ENCODE data around the gene PTH1R.

The PTH1R gene

DNA sequence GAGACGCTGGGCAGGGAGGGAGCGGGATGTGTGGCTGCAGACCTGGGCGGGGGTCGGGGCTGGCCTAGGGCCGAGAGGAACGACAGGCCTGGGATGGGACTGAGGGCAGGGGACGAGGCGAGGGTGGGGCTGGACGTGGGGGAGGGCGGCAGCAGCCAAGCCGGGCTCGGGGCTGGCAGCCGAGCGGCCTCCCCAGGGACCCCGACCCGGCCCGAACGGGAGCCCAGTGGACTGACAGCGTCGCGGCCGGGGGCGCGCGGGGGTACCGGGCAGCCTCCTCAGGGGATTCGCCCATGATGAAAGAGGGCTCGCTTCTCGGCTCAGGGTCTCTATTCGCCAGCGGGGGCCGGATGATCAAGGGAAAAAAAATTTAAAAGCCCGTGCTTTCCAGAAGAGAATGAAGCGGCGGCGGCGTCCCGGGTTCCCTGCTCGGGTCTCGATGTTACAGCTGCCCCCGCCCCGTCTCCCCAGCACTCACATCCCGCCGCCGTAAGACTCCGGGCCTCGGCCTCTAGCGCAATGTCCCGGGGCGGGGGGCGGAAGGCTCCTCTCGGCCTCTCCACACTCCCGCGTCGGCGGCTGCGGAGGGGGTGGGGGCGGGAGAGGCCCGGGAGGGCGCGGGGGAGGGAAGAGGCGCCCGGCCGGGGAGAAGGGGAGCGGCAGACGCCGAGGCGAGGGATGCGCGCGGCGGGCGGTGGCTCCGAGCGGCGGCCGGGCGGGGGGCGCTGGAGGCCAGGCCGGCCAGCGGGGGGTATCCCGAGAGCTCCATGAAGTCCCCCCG is 4.3 kb downstream of the PTH1R start:
- in situ Hi-C loops (cut with HindIII; ENCODE audit: low sequenced_read_pairs) = no loop called here

GRCh38 chr3:46882377-46883053 is 5.0 kb downstream of the PTH1R start:
- in situ Hi-C loops (cut with HindIII; ENCODE audit: low sequenced_read_pairs) = no loop called here

DNA sequence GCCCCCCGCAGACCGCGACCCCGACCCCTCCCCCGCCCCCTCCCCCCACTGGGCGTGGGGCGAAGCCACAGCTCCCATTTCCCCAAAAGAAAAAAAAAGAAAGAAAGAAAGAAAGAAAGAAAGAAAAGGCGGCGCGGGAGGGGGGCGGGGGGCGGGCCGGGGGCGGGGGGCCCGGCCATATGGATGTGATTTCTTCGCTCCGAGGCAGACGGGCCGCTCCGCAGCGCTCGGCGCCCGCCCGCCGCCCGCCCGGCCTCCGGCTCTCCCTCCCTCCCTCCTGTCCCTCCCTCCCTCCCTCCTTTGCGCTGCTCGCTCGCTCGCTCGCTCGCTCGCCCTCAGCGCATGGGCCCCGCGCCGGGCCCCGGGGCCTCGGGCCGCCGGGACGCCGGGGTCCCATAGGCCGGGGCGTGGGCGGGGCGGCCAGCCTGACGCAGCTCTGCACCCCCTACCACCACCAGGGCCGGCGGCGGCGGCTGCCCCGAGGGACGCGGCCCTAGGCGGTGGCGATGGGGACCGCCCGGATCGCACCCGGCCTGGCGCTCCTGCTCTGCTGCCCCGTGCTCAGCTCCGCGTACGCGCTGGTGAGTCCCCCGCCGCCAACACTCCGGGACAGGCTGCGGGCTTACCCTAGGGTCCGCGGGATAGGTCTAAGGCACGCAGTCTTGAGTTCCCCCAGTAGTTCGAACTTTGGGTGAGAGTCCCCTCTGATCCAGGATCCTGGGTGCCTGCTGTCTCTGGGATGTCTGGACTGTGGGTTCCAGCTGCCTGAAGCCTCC is 5.7 kb downstream of the PTH1R start:
- in situ Hi-C loops (cut with HindIII; ENCODE audit: low sequenced_read_pairs) = no loop called here

DNA sequence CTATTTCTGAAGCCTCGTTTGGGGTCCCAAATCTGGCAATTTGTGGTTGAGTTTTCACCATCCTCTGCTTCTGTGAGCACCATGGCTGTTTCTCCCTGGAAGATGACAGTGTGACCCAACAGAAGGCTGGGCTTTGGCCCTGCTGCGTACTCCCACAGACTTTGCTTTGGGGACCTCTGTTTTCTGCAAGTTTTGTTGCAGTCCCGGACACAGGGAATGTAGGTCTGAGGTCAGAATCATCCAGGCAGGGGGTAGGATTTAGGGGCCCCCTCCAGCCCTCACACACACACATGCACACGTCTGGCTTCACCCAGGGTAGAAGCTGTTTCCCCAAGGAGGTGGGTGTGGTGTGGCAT is 6.3 kb downstream of the PTH1R start:
- in situ Hi-C loops (cut with HindIII; ENCODE audit: low sequenced_read_pairs) = no loop called here

- in situ Hi-C loops (cut with HindIII; ENCODE audit: low sequenced_read_pairs) = no loop called here
These were observed 6.9 kb downstream of the PTH1R start for GRCh38 chr3:46884427-46884826.

DNA sequence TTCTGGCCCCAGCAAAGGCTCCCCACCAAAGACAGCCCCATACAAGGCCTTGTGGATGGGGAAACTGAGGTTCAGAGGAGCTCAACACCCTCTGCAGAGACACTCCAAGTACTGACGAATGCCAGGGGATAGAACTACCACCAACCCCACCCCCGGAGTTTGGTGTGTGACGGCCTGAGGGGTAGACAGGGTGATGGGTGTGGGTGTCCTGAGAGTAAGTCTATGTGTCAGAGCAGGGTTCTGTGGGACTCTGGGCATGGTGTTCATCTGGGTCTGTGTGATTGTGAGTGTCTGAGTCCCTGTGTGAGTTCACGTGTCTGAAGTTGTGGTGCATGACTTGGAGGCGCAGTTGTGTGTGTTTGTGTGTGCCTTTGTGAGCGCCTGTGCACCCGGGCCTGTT is 7.4 kb downstream of the PTH1R start:
- in situ Hi-C loops (cut with HindIII; ENCODE audit: low sequenced_read_pairs) = no loop called here

GRCh38 chr3:46885612-46886011 is 8.1 kb downstream of the PTH1R start:
- in situ Hi-C loops (cut with HindIII; ENCODE audit: low sequenced_read_pairs) = no loop called here

DNA sequence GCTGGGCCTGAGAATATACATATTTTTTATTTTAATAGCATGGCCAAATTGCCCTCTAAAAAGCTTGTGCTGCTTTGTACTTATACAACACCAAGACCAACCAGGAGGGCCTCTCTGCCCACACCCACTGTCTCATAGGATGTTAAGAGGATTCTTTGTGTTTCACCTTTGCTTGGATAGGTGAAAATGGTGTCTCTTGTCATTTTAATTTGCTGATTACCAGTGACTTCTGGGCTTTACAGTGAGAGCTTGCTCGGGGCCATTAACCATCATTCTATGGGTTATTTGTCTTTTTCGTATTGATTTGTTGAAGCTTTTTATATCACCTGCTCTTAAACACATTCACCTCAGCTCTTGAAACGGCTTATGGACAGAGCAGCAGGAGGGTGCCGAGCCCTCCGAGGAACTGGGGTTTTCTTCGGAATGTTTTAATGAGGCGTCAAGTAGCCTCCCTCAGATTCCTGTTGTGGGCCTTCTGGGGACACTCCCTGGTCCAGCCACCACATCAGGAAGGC is 10.5 kb downstream of the PTH1R start:
- in situ Hi-C loops (cut with HindIII; ENCODE audit: low sequenced_read_pairs) = no loop called here

DNA sequence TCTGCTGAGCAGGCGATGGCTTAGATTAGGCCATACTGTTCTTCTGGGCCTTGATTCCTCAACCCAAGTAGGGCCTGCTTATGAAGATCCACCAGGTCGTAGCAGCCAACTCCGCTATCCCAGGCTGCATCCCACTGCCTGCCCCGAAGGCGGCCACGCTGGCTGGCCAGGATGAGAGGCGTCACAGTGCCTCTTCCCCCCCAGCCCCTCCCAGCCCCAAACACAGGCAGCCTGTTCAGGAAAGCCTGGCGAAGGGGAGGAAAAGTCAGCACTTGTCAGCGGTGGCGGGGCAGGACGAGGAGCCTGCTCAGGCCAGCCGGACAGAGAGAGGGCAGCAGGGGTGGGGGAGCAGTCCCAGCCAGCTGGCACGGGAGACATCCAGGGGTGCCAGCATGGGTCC is 11.2 kb downstream of the PTH1R start:
- in situ Hi-C loops (cut with HindIII; ENCODE audit: low sequenced_read_pairs) = no loop called here

DNA sequence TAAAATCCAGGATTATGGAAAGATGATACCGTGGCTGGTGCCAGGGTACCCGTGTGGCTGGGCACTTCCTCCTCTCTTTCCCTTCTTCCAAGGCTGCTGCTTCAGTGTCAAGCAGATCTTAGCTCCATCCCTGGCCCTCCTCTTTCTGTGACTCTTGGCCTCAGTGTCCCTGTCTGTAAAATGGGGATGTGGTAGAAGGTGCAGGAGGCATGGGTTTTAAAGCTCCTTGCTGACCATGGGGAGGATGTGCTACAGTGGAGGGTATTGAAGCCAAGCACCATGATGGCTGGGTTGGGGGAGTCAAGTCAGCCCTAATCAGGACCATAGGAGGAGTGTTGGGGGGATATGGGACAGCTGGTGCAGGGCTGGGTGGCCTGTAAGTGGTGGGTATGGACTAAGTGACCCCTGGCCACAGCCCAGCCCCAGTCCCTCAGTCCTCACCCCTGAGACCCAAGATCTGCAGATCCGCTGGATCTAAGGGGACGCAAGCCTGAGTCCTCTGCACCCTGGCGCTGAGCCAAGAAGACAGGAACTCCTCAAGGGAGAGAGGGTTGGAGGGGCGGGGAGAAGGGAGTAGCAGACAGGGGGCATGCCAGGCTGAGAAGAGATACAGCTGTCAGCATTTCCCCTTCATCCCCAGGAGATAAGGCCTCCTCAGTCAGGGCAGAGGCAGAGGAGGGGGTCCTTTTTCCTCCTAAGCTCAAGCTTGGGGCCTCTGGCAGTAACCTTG is 12.0 kb downstream of the PTH1R start:
- in situ Hi-C loops (cut with HindIII; ENCODE audit: low sequenced_read_pairs) = no loop called here

DNA sequence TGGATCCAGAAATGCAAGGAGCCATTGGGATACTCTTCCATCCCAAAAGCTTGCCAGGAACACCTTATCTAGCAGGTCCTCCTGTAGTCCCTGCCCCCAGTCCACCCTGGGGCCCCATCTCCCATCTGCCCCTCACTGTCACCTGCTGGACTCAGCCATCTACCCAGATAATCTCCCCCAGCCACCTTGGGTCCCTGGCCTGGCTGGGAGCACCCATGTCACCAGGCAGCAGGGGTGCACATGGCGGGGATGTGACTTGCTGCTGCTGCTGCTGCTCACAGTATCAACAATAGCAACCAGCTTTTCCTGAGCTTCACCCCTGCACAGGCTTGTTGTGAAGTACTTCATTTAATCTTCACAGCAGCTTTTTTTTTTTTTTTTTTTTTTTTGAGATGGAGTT is 12.6 kb downstream of the PTH1R start:
- in situ Hi-C loops (cut with HindIII; ENCODE audit: low sequenced_read_pairs) = no loop called here

- in situ Hi-C loops (cut with HindIII; ENCODE audit: low sequenced_read_pairs) = no loop called here
These were observed 13.6 kb downstream of the PTH1R start for GRCh38 chr3:46891132-46891531.

GRCh38 chr3:46892285-46893145 is 15.0 kb downstream of the PTH1R start:
- in situ Hi-C loops (cut with HindIII; ENCODE audit: low sequenced_read_pairs) = no loop called here

- in situ Hi-C loops (cut with HindIII; ENCODE audit: low sequenced_read_pairs) = no loop called here
These were observed 15.7 kb downstream of the PTH1R start for GRCh38 chr3:46893146-46893748.

DNA sequence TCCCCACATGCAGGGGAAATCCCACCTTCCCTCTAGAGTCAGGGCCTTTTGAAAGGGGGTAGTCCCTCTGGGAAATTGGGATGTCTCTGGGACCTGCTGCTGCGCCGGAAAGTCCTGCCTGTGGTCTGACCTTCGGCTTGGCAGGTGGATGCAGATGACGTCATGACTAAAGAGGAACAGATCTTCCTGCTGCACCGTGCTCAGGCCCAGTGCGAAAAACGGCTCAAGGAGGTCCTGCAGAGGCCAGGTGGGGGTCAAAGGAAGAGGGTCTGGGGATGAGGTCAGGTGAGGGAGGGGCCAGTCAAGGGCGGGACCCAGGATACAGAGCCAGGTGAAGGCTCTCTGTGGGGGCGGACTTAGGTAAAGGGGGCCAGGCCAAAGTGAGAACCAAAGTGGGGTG is 16.2 kb downstream of the PTH1R start:
- in situ Hi-C loops (cut with HindIII; ENCODE audit: low sequenced_read_pairs) = no loop called here

- in situ Hi-C loops (cut with HindIII; ENCODE audit: low sequenced_read_pairs) = no loop called here
These were observed 16.7 kb downstream of the PTH1R start for GRCh38 chr3:46894256-46894655.

DNA sequence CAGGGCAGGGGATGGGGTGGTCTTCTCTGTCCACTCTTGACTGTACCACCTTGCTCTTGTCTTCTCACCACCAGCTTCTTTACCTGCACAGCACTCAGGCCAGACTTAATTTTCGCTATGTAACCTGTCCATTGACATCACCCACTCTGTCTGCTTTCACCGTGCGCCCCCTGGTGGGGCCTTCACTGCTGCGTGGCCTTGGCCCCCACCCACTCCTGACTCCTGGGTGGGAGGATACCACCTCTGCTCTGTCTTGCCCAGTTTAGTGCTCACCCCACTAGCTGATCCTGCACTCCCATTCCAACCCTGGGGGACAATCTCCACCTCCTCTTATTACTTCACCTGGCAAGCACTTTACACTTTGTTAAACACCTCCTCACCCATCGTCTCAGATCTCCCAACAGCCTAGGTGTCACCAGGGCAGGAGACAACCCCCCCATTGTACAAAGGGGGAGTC is 17.7 kb downstream of the PTH1R start:
- in situ Hi-C loops (cut with HindIII; ENCODE audit: low sequenced_read_pairs) = no loop called here

DNA sequence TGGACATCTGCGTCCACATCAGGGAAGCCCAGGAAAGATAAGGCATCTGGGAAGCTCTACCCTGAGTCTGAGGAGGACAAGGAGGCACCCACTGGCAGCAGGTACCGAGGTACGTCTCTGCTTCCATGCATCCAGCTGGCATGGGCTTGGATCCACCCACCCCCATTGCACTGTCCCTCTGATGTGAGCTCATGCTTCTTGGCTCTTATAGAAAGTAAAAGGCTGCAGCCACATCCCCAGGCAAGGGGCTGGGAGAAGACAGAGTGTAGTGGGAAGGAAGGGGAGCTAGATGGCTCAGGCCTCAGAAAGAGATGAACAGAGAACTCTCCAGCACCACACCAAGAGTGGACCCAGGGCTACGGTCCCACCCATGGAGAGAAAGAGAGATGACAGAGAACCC is 18.2 kb downstream of the PTH1R start:
- in situ Hi-C loops (cut with HindIII; ENCODE audit: low sequenced_read_pairs) = no loop called here

GRCh38 chr3:46896386-46896785 is 18.9 kb downstream of the PTH1R start:
- in situ Hi-C loops (cut with HindIII; ENCODE audit: low sequenced_read_pairs) = no loop called here

DNA sequence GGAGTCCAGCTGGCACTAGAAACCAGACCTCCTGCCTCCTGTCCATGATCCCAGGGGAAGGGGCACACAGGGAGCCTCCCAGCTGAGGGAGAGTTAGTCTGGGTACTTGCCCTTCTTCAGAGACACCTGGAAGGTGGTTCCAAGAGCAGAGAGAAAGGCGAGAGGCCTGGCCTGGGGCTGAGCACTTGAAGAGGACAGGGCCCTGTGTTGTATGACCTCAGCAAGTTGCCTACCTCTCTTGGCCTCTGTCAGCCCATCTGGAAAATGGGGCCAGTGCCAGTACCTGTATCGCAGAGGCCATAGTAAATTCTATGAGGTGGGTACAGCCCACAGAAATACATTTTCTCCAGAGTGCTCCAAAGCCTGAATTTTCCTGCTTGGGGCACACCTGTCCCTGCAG is 19.5 kb downstream of the PTH1R start:
- in situ Hi-C loops (cut with HindIII; ENCODE audit: low sequenced_read_pairs) = no loop called here
